Stimulated activated CD8-positive, alpha-beta memory T cell treated with anti-CD3 and anti-CD28 coated beads, Interleukin-12 subunit alpha, Interleukin-12 subunit beta, amount 100 ng/mL, for 4 hours (primary cell): ENCODE results near the gene LSAMP.

Source experiments
- DNase-seq: peaks from one replicate; pipeline ENCODE4 v3.0.0-alpha.2; 2020; ENCODE audit warnings: low read depth

LSAMP gene

DNA sequence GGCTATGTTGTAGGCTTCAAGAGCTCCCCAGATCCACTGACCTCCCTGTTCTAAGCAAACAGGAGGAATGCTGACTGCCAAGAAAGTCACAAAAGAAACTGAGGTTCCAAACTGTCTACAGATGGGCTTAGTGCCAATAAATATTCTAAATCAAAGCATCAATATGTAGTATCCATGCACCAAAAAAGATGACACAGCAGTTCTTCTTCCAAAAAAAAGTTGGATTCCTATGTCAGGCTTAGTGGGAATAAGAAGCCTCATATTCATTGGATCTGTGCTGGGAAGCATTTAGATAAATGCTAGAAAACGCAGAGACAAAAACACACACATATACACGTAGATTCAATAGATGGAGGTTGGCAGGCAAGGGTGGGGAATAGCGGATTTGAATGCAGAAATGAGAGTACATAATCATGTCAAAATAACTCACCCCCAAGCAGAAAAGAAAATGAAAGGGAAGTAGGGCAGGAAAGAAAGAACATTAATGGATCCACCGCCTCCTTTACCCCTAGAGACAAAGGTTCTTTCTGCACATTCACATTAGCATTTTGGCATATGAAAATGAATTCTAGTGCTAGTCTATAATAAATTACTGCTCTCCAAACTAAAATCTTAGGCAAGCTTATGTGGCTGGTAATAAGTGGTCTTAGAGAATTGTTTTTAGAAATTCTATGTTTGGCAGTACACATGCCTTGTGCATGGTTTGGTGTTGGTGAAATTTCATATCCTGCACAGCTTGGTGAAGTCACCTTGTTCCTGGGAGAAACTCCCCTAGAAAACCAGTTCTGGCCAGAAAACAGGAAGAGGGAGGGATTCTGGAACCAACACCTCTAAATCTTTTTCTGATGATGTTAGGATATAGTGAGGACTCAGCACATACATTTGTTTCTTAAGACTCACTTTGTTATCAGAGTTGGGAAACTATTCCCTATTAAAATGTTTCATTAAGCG, 283.4 kb downstream of the LSAMP start:
- DNase-seq, result no peak

DNA sequence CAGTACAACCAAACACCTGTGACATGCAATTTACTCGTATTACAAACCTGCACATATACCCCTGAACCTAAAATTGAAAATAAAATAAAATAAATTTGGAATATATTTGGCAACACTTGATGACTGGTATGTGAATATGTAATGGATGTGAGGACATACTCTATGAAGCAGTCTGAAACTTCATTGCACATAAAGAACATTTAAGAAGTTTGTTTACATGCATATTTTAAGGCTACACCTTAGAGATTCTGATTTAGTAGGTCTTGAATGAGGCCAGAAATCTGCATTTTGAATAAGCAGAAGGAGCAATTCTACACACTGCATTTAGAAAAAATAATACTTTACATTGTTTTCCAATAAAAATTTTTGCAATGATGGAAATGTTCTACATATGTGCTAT, 284.7 kb downstream of the LSAMP start:
- no peak for DNase-seq

DNA sequence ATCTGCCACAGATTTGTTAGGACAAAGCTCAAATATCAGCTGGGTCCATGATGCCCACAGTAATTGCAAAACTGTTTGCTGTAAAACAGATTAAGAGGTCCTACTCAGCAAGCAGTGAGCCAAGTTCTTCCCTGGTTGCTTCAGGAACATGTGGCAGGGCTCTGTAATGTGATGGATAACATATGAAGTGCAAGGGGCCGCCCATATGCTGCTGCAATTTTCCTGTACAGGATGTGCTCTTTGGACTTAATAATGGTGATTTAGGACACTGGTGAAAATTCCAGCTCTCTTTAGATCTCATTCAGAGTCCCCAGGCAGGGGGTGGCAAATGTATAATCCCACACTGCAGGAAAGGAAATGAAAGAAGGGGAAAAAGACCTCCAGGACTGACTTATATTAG, 289.4 kb downstream of the LSAMP start:
- no peak for DNase-seq

DNA sequence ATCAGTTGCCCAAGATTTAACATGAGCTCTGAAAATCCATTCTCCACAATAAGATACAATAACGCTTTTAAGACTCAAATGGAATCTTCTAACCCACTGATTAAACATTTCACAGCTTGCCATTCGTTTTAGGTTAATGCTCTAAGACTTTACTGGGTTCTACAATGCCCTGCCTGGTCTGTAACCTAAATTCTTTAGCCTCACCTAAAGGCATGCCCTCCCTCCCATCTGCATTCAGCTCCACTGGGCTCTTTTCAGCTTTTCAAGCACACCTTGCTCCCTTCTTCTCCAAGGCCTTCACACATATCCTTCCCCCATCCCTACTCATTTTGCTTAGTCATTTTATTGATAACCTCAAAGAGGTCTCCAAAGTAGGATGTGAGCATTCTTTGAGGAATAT, 290.9 kb downstream of the LSAMP start:
- no peak for DNase-seq

DNA sequence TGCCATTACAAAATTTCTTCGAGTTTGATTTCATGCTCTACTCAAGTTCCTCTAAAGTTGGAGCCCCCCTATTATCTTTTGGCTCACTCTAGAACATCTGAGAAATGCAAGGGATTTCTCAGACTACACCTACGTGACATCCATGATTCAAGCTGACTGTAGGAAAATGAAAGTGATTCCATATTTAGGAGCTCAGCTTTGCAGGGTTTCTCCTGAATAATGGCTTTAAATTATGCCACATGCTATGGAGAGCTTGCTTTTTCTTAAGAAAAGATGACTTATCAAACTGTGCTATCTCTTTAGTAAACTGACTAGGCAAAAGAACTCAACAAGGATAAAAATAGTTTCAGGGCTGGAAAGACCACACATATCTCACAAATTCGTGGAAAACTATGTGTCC, 292.1 kb downstream of the LSAMP start:
- no peak for DNase-seq

DNA sequence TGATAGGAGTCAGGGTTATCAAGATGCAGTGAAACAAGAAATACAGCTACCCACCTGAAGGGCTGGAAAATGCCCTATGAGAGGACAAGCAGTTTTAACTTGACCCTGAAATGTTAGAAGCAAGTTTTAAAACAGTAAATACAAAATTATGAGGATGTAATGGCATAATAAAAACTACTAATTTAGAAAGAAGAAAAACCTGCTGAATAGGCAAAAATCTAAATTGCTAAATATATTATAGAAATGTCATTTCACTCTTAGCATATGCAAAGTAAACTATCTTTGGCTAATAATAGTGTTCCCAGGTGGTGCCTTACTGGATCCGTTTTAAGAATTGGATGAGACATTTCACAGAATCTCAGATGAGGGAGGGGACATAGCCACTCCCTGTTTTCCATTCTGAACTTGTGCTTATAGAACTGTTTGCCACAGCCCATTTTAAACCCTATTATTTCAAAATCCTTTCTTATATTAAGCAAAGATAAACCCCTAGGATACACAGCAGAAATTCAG, 294.6 kb downstream of the LSAMP start:
- no peak for DNase-seq

DNA sequence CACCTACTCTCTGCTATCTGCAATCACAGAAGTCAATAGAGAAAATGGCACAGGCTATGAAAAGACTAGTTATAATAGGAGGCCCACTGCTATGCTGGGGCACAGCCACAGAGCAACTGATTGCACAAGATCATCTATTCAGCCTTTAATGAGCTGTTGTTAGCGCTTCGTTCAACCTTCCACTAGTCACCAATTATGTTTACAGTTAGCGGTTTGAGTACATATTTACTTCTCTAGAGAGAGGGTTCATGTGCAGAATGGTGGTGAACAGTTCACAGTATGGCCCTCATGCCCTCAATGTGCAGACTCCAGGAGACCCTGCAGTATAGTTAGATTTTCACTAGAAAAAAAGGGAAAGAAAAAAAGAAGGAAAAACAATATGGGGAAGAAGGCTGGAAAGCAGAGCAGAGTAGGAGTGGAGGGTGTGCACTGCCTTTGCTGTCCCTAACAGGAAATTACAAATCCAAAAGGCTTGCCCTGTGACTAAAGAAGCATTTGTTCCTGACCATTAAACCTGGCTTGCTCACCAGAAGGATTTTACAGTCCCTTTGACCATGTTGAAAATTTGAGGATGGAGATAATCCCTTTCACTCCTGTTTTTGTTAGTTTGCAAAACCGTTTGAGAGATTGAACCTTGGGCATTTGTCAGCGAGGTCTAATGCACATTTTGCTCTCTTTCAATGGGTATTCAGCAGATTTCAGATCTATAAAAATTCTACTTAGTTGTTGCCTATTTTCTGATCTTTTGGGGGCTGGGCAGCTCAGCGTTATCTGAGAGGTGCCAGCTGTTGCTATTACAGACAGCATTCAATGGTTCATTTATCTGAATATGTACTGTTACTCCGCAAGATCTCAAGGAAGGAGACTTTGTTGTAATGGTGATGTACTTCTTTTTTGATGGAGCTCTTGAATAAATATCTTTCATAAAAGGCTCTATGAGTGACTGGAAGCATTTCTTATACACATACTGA, 296.1 kb downstream of the LSAMP start:
- no peak for DNase-seq

DNA sequence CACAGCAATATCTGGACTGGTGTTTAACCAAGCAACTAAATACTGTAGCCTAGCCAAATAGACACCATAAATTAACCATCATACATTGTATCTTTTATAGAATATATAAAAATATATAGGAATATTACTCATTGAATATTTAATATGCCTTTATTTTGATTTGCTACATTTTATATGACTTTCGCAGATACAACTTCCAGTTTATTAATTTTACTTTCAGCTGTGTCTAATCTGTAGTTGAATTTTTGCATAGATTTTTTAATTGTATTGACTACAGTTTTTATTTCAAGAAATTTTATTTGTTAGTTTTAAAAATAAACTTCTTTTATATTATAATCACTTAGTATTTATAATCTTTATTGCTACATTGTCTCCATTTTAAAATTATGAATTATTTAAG, 299.7 kb downstream of the LSAMP start:
- DNase-seq, result no peak

DNA sequence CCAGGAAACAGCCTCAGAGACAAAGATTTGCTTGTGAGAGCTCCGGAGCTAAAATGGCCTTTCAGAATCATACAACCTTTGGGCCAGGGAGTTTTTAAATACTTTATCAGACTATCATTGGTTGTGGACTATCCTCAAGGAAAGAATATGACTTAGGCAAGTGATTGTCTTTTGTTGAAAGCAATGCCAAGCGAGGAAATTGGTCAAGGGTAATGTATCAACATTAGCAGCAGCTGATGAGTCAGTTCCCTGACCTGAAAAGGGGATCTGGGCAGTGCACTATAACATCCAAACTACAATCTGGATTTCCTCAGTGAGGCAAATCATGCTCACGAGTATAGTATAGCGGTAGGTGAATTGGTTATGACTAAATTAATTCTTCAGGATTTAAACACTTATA, 303.6 kb downstream of the LSAMP start:
- no peak for DNase-seq

DNA sequence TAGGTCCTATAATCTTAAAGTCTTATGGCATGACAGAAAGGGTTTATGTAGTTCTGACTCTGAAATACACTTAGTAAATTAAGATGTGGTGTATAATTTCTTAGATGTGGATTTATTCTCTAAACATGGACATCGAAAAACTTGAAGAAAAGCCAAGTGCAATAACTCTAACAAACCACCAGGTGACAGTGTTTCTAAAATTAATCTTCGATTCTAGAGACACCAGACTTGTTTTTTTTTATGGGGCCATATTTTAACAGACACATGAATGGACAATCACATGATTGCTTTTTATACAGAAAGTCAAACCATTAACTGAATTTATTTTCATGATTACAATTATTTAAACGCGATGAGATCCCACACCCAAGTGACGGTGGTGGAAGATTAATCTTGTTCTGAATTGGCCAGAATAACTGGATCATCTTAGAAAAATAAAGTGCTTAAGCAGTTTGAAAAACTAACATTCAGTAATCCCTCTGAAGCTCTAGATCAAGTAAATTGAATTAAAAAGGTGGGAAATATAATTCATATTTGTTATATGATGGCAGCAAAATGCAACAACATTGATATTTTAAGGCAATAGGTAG, 305.1 kb downstream of the LSAMP start:
- DNase-seq, result no peak

DNA sequence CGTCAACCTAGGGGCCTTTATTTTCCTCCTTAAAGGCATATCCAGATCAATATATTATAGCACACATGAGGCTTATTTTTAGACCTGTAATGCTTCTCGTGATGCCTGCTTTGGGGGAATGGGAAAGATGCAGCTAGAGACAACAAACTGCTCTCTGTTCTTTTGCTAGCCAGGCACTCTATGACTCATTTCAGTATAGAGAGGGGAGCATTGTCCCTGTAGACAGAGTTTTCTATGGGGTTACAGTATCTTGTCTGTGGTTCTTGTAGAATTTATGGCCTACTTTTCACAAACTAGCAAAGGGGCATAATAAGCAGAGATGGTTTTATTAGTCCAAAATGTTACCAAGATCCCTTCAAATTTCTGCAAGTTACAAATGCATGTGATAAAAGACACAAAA, 305.6 kb downstream of the LSAMP start:
- no peak for DNase-seq

DNA sequence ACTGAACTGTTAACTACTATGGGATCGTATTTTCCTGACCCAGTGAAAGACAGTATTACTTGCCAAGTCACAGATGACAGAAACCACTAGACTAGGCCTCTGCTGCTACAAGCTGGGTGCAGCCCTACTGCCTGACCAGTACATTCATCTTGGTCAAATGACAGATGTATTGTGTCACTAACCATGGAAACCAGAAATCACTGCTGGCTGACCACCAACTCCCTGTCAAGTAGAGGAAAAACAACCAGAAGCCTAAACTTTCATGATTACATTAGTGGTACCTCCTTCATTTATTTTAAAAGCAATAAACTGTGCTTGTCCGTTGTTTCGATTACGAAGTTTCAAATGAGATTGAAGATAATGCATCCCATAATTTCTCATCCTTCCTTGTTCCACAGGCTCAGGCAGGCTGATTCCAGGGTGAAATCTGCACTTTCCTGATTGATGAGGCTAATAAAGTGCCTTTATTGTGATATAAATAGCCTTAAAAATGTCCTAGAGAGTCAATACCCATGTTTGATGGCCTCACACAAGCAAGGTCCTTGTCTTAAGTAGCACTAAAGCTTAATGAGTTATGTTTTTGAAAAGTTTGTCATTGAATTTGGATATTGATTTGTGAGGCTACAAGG, 309.7 kb downstream of the LSAMP start:
- no peak for DNase-seq

DNA sequence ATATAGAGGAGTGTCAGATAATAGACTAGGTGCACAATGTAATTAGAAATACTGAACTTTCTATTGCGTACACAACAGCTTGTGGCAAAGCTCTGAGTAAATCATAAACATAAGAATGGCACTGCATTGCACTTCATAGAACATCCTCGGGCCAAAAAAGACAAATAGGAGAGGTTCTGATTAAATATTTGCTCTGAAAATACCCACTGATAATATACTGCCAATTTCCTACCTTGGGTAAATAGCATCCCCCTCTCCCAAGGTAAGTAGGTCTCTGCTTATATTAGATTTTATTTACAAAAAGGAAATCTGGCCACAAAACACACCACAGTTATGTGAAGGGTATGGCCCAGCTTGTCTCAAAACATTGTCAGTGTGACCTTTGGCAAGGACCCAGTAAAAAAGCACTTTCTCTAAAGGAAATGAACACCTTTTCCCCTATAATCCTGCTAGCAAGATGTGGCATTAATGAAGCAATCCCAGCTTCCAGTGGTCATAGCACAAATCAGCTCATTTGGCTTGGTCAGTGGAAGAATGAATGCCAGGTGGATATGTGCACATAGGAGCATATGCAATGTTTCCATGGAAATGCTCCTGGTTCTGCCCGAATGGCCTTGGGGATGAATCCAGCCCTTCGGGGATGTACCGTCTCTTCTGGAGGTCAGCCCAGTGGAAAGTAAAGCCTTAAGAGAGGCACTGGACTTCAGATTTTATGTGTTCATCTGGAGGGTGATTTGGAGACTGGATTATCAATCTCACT, 315.9 kb downstream of the LSAMP start:
- DNase-seq, result no peak

DNA sequence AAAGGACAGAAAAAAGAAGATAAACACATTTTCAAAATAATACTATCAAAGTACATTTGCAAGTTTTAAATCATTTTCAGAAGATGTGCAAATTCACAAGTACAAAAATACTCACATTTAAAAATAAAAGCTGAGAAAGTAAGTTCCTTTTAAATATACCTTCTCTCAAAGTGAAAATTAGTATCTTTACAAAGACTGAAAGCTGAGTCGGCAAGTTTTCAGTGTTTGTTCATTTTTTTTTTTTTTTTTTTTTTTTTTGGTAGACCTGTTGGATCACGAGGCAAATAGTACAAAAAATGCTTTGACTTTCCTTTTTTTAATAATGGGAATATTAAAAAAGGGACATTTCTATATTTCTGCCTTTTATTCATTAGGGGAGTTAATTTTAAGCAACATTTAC, 317.8 kb downstream of the LSAMP start:
- DNase-seq, result no peak

DNA sequence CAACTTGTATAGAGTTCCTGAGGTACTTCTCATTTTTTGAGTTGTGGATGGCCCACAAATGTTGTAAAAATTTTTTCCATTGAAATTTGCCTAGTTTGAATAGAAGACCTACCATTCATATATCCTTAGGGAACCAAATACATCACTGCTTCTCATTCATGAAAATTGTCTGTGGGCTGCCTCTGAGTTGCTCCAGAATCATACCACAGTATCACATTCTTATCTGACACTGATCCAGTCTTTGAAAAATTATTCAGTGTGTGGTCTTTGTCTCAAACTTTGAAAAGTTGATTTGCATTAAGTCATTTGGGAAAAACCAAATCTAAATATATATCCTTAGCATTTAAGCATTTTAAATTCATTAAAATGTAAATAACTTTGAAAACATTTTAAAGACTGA, 321.1 kb downstream of the LSAMP start:
- no peak for DNase-seq

DNA sequence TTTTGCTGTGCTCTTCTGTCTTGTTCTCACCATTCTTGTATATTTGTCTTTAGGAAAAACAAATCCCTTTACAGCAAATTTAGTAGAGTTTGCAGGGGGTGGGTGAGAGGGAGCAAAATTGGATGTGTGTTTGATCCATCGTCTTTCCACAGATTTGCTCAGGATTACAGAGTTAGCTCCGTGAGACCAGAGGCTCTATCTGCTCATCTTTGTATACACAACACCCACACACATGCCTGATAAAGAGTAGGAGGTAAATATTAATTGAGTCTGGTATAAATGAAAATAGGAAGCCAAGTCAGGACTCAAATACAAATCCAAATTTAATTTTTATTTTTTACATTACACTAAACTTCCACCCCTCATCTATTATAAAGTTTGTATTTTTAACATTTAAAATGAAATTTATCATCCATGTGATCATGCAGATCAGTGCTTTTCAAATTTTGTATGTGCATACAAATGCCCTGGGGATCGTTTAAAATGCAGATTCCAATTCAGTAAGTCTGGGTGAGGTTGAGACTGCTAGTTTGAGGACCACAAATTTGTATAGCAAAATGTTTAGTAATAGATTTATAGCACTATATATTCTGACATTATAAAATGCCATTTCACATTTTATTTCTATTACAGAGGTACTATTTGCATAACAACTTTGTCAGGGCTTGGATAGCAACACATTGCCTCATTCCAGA, 326.7 kb downstream of the LSAMP start:
- no peak for DNase-seq

DNA sequence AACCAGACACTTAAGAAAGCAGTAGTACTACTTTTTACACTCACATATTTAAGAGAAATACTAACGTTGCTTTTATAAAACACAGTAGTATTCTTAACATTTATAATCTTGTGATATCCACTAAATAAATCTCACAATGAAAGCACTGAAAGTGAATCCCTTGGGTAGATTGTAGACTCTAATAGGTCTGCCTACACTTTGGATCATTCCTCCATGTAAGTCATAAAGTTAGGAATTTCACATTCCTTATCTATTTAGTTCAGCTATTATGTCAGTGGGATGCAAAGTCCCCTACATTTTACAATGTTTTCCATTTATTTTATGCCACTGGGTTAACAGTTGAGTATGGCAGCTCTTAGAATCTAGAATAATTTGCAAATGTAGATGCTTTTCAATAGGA, 330.7 kb downstream of the LSAMP start:
- no peak for DNase-seq

DNA sequence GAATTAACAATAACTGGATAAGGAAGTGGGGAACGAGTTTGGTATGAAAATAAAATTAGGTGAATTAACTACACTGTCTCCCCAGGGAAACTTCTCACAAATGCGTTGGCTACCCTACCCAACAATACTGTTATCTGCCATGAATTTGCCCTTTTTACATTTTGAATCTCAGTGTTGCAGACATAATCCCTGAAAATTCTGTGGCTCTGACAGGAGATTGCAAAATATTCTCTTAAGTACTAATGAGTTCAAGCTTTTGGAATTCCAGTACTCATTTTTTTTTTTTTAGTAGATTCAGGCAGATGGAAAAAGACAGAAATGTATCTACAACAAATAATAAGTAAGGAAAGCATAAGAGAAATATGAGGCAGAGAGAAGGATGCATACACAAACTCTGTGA, 332.6 kb downstream of the LSAMP start:
- no peak for DNase-seq

DNA sequence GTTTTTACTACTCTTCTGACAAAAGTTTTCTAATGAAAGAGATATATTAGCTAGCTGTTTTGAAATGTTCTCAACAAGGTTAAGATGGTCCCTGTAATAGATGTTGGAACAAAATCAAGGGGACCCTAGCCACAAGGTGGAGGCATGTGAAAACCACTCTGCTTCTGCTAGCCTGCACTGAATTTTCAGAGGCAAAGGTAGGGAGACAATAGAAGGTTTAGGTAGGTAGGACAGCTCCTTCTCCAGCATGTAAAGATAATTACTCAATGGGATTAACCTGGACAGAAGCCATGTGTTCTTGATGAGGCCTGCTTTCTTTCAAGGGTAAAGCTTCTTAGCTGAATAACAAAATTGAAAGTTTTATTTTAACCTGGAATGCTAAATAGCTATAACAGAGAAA, 333.5 kb downstream of the LSAMP start:
- no peak for DNase-seq

DNA sequence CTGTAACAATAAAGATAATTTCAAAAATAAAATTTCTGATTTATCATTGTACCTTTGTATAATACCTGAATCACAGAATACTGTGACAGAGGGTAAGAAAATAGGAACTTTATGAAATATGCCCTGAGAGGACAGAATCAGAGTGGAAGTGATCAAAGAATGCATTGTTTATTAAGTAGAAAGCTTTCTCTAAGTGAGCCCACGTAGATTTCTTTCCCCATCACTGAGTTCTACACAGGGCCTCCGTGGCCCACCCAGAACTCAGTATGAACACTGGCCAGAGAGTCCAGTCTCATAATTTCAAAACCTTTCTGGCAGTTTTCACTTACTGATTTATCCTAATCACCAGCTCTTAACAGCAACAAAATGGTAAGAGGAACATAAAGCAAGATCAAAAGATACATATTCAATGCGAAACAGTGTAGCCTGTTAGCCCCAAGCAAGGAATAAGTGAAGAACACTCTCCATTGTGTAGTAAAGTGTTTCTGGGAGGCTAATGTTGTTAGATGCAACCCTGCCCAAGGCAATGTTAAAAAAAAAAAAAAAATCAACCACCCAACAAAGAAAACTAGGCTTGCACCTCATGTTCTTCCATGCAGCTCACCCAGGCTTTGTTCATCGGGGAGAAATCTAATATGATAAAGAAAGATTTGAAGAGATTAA, 341.3 kb downstream of the LSAMP start:
- DNase-seq, result no peak
